GM12878 (cell line): ENCODE measurements around the gene RASL10A. TPM values are rescaled to one million over a fixed set of nuclear protein-coding genes. Genes with fewer than 3 reads are reported as not detected.

ENCODE experiments used
- ATAC-seq: fragments of 200-7000 bp; cut with Tn5 transposase; 3 replicates; pipeline ENCODE4 v1.9.1; 2020; ENCODE audit warnings: mild to moderate bottlenecking, moderate library complexity
- BruUV-seq: library from RNA; stranded (reverse); fragments of 400-500 nt; replicated peaks from 2 replicates; lab custom pipeline; 2021; lab: Mats Ljungman, UMichigan
- CTCF ChIA-PET: fragments of 300-600 bp; sonication (Branson Sonifier 250); formaldehyde crosslinking; extraction: SDS; loops from one replicate; lab custom pipeline; 2021; ENCODE audit warnings: inconsistent platforms; lab: Yijun Ruan, JAX
- POLR2A ChIA-PET: fragments of 350-600 bp; formaldehyde crosslinking; extraction: SDS; loops from one replicate; lab custom pipeline; 2021; ENCODE audit warnings: inconsistent platforms; lab: Charles Lee
- RAD21 ChIA-PET: fragments of 300-600 bp; sonication (Branson Sonifier 250); formaldehyde crosslinking; loops from one replicate; lab custom pipeline; 2023; ENCODE audit warnings: antibody characterized with exemption; ENCODE audit not compliant: unreplicated experiment; lab: Charles Lee
- SMC1A ChIA-PET: fragments of 300-600 bp; sonication (Branson Sonifier 250); formaldehyde crosslinking; loops from one replicate; lab custom pipeline; 2023; ENCODE audit not compliant: unreplicated experiment, uncharacterized antibody; lab: Charles Lee
- DNase-seq: peaks from one replicate; pipeline ENCODE4 v3.0.0-alpha.2; 2011; ENCODE audit warnings: low read depth, low spot score
- FAIRE-seq: peaks from 3 replicates; lab custom pipeline; 2011; peaks lifted over from hg19 to GRCh38; lab: Jason Lieb, UNC
- H2AFZ ChIP-seq: 2 replicates; pipeline ENCODE4 v1.6.0; 2011; ENCODE audit warnings: low read depth, low read length, control low read depth; ENCODE audit not compliant: control insufficient read depth
- H3K27ac ChIP-seq: 2 replicates; pipeline ENCODE4 v1.5.1; 2011; ENCODE audit warnings: control low read depth; ENCODE audit not compliant: control insufficient read depth, insufficient read depth
- H3K27me3 ChIP-seq, 2 experiments: replicated peaks in 1 of 2; 2 replicates each; pipeline versions ENCODE4 v1.6.0 to v1.6.1; 2011; ENCODE audit warnings: low read length in 1 of 2; ENCODE audit not compliant: control insufficient read depth in 2 of 2, insufficient read depth in 2 of 2
- H3K36me3 ChIP-seq, 2 experiments: 2 replicates each; pipeline ENCODE4 v1.5.1; 2011; ENCODE audit warnings: low read length in 1 of 2; ENCODE audit not compliant: control insufficient read depth in 2 of 2, insufficient read depth in 2 of 2
- H3K4me1 ChIP-seq: 2 replicates; pipeline ENCODE4 v1.6.1; 2011; ENCODE audit warnings: mild to moderate bottlenecking, low read length, moderate library complexity, mixed read lengths; ENCODE audit not compliant: control insufficient read depth, insufficient read depth
- H3K4me2 ChIP-seq: 2 replicates; pipeline ENCODE4 v1.6.0; 2011; ENCODE audit warnings: control low read depth; ENCODE audit not compliant: control insufficient read depth, insufficient read depth
- H3K4me3 ChIP-seq: fragments of 200-600 bp; sonication (generic); 2 replicates; pipeline ENCODE4 v1.5.1; 2016
- H3K79me2 ChIP-seq: 2 replicates; pipeline ENCODE4 v1.6.0; 2011; ENCODE audit warnings: low read length; ENCODE audit not compliant: control insufficient read depth, insufficient read depth
- H3K9ac ChIP-seq: 2 replicates; pipeline ENCODE4 v1.8.0; 2011; ENCODE audit warnings: low read length, control low read depth, mixed read lengths; ENCODE audit not compliant: control insufficient read depth, insufficient read depth
- H3K9me3 ChIP-seq: replicated peaks from 3 replicates; pipeline ENCODE4 v1.5.1; 2011; ENCODE audit warnings: mild to moderate bottlenecking, low read length; ENCODE audit not compliant: control insufficient read depth, insufficient read depth
- H4K20me1 ChIP-seq: 2 replicates; pipeline ENCODE4 v1.6.0; 2011; ENCODE audit not compliant: control insufficient read depth, insufficient read depth
- CEBPB ChIP-seq, 2 experiments: fragments of 150-350 bp in 1 of 2; IDR thresholded peaks; 2 replicates each; pipeline ENCODE4 v1.6.1; 2012 to 2014; ENCODE audit warnings: low read depth in 2 of 2, low read length in 2 of 2, borderline replicate concordance in 1 of 2, inconsistent platforms in 1 of 2
- POU2F2 ChIP-seq: IDR thresholded peaks from 3 replicates; pipeline ENCODE4 v1.6.1; 2011; ENCODE audit warnings: low read depth, mild to moderate bottlenecking, low read length, borderline replicate concordance
- WGBS: methylation state at CpG from one replicate; pipeline ENCODE4 v1.1.6; 2016; ENCODE audit warnings: low lambda C conversion rate; ENCODE audit not compliant: insufficient replicate concordance, insufficient coverage; ENCODE audit errors: missing lambda C conversion rate; 5-methylcytosine and 5-hydroxymethylcytosine counted together
- in situ Hi-C: fragments of 300-500 bp; cut with MboI; formaldehyde crosslinking; loops from 9 replicates; pipeline ENCODE4 v1.14.3; 2018; ENCODE audit warnings: mixed read lengths
- intact Hi-C: fragments of 100-400 bp; cut with micrococcal nuclease; formaldehyde crosslinking; loops from one replicate; pipeline ENCODE4 v1.14.2; 2022; ENCODE audit not compliant: unreplicated experiment
- polyA plus RNA-seq, 11 experiments: library from polyadenylated mRNA; depleted of rRNA in 4 of 11; unstranded in 6 of 11; stranded (reverse) in 5 of 11; fragments of >200 nt; fragmentation: Nextera tagmentation in 4 of 11; fragmentation: Illumina TruSeq in 1 of 11; extraction: Ambion mirVana in 4 of 11; extraction: Trizol in 1 of 11; gene quantifications; 1 replicate in 1 of 11; 2 replicates in 10 of 11; pipeline versions ENCODE4 v1.2.1 to v1.2.3, GENCODE V29; 2011 to 2016; ENCODE audit warnings: inconsistent platforms in 2 of 11, missing spikeins in 2 of 11, low read depth in 1 of 11
- total RNA-seq, 4 experiments: library from RNA; depleted of rRNA in 3 of 4; stranded (reverse); fragments of >200 nt in 3 of 4; fragmentation: Illumina TruSeq in 1 of 4; extraction: Trizol in 1 of 4; gene quantifications; 2 replicates each; pipeline versions ENCODE4 v1.2.1 to v1.2.3, GENCODE V29; 2013 to 2021
- TF ChIP-seq, protein P1 (sequence below): fragments of 450-650 bp; IDR thresholded peaks from 2 replicates; pipeline ENCODE4 v1.6.1; 2017; ENCODE audit warnings: mild to moderate bottlenecking, moderate library complexity

The RASL10A gene
- total and polyA plus RNA-seq, 10 of the 15 experiments (the other 5 are each of a cell fraction or from before 2014, with no cell fraction given): 0.12 to 0.46 (median 0.21) TPM; not detected in 6

GRCh38 chr22:29335656-29336055 lies 20.2 kb upstream of the RASL10A start (continued):
- TF ChIP-seq, protein P1, sequence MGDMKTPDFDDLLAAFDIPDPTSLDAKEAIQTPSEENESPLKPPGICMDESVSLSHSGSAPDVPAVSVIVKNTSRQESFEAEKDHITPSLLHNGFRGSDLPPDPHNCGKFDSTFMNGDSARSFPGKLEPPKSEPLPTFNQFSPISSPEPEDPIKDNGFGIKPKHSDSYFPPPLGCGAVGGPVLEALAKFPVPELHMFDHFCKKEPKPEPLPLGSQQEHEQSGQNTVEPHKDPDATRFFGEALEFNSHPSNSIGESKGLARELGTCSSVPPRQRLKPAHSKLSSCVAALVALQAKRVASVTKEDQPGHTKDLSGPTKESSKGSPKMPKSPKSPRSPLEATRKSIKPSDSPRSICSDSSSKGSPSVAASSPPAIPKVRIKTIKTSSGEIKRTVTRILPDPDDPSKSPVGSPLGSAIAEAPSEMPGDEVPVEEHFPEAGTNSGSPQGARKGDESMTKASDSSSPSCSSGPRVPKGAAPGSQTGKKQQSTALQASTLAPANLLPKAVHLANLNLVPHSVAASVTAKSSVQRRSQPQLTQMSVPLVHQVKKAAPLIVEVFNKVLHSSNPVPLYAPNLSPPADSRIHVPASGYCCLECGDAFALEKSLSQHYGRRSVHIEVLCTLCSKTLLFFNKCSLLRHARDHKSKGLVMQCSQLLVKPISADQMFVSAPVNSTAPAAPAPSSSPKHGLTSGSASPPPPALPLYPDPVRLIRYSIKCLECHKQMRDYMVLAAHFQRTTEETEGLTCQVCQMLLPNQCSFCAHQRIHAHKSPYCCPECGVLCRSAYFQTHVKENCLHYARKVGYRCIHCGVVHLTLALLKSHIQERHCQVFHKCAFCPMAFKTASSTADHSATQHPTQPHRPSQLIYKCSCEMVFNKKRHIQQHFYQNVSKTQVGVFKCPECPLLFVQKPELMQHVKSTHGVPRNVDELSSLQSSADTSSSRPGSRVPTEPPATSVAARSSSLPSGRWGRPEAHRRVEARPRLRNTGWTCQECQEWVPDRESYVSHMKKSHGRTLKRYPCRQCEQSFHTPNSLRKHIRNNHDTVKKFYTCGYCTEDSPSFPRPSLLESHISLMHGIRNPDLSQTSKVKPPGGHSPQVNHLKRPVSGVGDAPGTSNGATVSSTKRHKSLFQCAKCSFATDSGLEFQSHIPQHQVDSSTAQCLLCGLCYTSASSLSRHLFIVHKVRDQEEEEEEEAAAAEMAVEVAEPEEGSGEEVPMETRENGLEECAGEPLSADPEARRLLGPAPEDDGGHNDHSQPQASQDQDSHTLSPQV: no peak
- TF ChIP-seq POU2F2: no peak
- TF ChIP-seq, all 136 proteins: peak for 0

GRCh38 chr22:29334696-29335344 lies 19.3 kb upstream of the RASL10A start:
- TF ChIP-seq CEBPB (IDR thresholded peaks at IDR 0.05; ENCODE audit: borderline replicate concordance in 1 of 2, low read depth in 2 of 2, low read length in 2 of 2): no peak

More at GRCh38 chr22:29334696-29335344, 19.3 kb upstream of the RASL10A start:
- FAIRE-seq (no peak), DNase-seq (no peak), ATAC-seq (no peak)
- CTCF ChIA-PET: no interaction called here
- H3K27me3 ChIP-seq: no peaks in the 10 kb centered on the region
- SMC1A ChIA-PET: no interaction called here
- no peak overlapping the region for H3K4me2 ChIP-seq
- no peak overlapping the region for H3K4me3 ChIP-seq
- WGBS: 86% methylated on average over 12 of the region's 12 CpGs
- no peak overlapping the region for H3K27ac ChIP-seq
- no peaks in the 10 kb centered on the region for H3K9me3 ChIP-seq
- H4K20me1 ChIP-seq: no peaks in the 10 kb centered on the region
- POLR2A ChIA-PET: interaction anchor here (0.6 kb wide), 1 partner anchor 476 kb away, joined by 3 read pairs; no protein-coding TSS in a partner anchor
- H3K4me1 ChIP-seq: no peaks in the 10 kb centered on the region
- no peak overlapping the region for H3K9ac ChIP-seq
- RAD21 ChIA-PET: no interaction called here
- no TSS peak for BruUV-seq
- H2AFZ ChIP-seq: no peak overlapping the region
- intact Hi-C loops (no loop called here), in situ Hi-C loops (no loop called here)
- H3K79me2 ChIP-seq: no peaks in the 10 kb centered on the region
- H3K36me3 ChIP-seq: peaks cover 19 to 50% of the 10 kb centered on the region in 2 experiments
